DMS53 (cell line): ENCODE data around the gene NRF1.

Experiments
- DNase-seq: peaks from one replicate; lab custom pipeline; 2025; lab: John Stamatoyannopoulos, UW

The NRF1 gene

GRCh38 chr7:129686063-129686462 lies 74.5 kb downstream of the NRF1 start:
- no peak for DNase-seq

GRCh38 chr7:129688503-129689222 lies 77.1 kb downstream of the NRF1 start:
- no peak for DNase-seq

GRCh38 chr7:129689995-129690581 lies 78.6 kb downstream of the NRF1 start:
- peak; percentile 74 for DNase-seq

GRCh38 chr7:129690701-129691100 lies 79.2 kb downstream of the NRF1 start:
- no peak for DNase-seq

- DNase-seq, result peak; percentile 17
Observed at GRCh38 chr7:129698516-129699418, 87.2 kb downstream of the NRF1 start.

- DNase-seq, result no peak
Observed at GRCh38 chr7:129702316-129702715, 90.8 kb downstream of the NRF1 start.

- no peak for DNase-seq
Observed at GRCh38 chr7:129702761-129703338, 91.3 kb downstream of the NRF1 start.

- DNase-seq, result no peak
Observed at GRCh38 chr7:129703751-129704150, 92.2 kb downstream of the NRF1 start.

GRCh38 chr7:129707910-129708499 lies 96.5 kb downstream of the NRF1 start:
- DNase-seq, result no peak

- no peak for DNase-seq
Observed at GRCh38 chr7:129713544-129713943, 102.0 kb downstream of the NRF1 start.

GRCh38 chr7:129714514-129715063 lies 103.1 kb downstream of the NRF1 start:
- no peak for DNase-seq

- DNase-seq, result peak; percentile 86
Observed at GRCh38 chr7:129719980-129720732, 108.6 kb downstream of the NRF1 start.

- DNase-seq, result peak; percentile 44
Observed at GRCh38 chr7:129721068-129721467, 109.5 kb downstream of the NRF1 start.

- no peak for DNase-seq
Observed at GRCh38 chr7:129723679-129724078, 112.2 kb downstream of the NRF1 start.

- DNase-seq, result no peak
Observed at GRCh38 chr7:129724796-129725195, 113.3 kb downstream of the NRF1 start.

GRCh38 chr7:129728875-129729467 lies 117.5 kb downstream of the NRF1 start:
- no peak for DNase-seq

- DNase-seq, result no peak
Observed at GRCh38 chr7:129729511-129729910, 118.0 kb downstream of the NRF1 start.

- DNase-seq, result no peak
Observed at GRCh38 chr7:129730159-129730558, 118.6 kb downstream of the NRF1 start.

GRCh38 chr7:129734400-129734799 lies 122.9 kb downstream of the NRF1 start:
- no peak for DNase-seq

GRCh38 chr7:129739427-129739826 lies 127.9 kb downstream of the NRF1 start:
- peak; percentile 85 for DNase-seq
